Hepatocyte (in vitro differentiated cells): ENCODE measurements around the gene RBM28. TPM values are rescaled to one million over a fixed set of nuclear protein-coding genes. Genes with fewer than 3 reads are reported as not detected.

Experiments
- DNase-seq: peaks from one replicate; pipeline ENCODE4 v3.0.0-alpha.2; 2016; ENCODE audit warnings: low spot score
- H2AFZ ChIP-seq: fragments of 200-600 bp; sonication (generic); 2 replicates; pipeline ENCODE4 v1.6.0; 2016; ENCODE audit warnings: antibody characterized with exemption, mild to moderate bottlenecking
- H3K27ac ChIP-seq: fragments of 200-600 bp; sonication (generic); 2 replicates; pipeline ENCODE4 v1.5.1; 2016; ENCODE audit warnings: mild to moderate bottlenecking
- H3K27me3 ChIP-seq: fragments of 200-600 bp; sonication (generic); 2 replicates; pipeline ENCODE4 v1.6.1; 2016
- H3K36me3 ChIP-seq: fragments of 200-600 bp; sonication (generic); replicated peaks from 2 replicates; pipeline ENCODE4 v1.5.1; 2016; ENCODE audit warnings: low read depth; ENCODE audit not compliant: insufficient read depth
- H3K4me1 ChIP-seq: fragments of 200-600 bp; sonication (generic); 2 replicates; pipeline ENCODE4 v1.5.1; 2016; ENCODE audit warnings: mild to moderate bottlenecking, moderate library complexity; ENCODE audit not compliant: insufficient read depth
- H3K4me2 ChIP-seq: fragments of 200-600 bp; sonication (generic); 2 replicates; pipeline ENCODE4 v1.6.0; 2016
- H3K4me3 ChIP-seq: fragments of 200-600 bp; sonication (generic); 2 replicates; pipeline ENCODE4 v1.5.1; 2016; ENCODE audit warnings: mild to moderate bottlenecking
- H3K79me2 ChIP-seq: fragments of 200-600 bp; sonication (generic); 2 replicates; pipeline ENCODE4 v1.6.0; 2017; ENCODE audit warnings: mild to moderate bottlenecking
- H3K9me2 ChIP-seq: fragments of 200-600 bp; sonication (generic); replicated peaks from 2 replicates; pipeline ENCODE4 v1.6.0; 2017; ENCODE audit warnings: mild to moderate bottlenecking; ENCODE audit not compliant: insufficient read depth
- H3K9me3 ChIP-seq: fragments of 200-600 bp; sonication (generic); 2 replicates; pipeline ENCODE4 v1.5.1; 2016; ENCODE audit warnings: low read depth, mild to moderate bottlenecking
- H4K20me1 ChIP-seq: fragments of 200-600 bp; sonication (generic); 2 replicates; pipeline ENCODE4 v1.6.0; 2016; ENCODE audit warnings: mild to moderate bottlenecking; ENCODE audit not compliant: insufficient read depth, poor library complexity, severe bottlenecking
- EZH2 ChIP-seq: fragments of 200-600 bp; sonication (generic); IDR thresholded peaks from 2 replicates; pipeline ENCODE4 v1.6.1; 2016; ENCODE audit warnings: antibody characterized with exemption, mild to moderate bottlenecking, borderline replicate concordance
- EZH2phosphoT487 ChIP-seq: fragments of 200-600 bp; sonication (generic); IDR thresholded peaks from one replicate; pipeline ENCODE4 v1.6.1; 2018; ENCODE audit warnings: antibody characterized with exemption, mild to moderate bottlenecking, low read depth, moderate library complexity; ENCODE audit not compliant: unreplicated experiment, severe bottlenecking
- WGBS: methylation state at CpG from one replicate; pipeline ENCODE4 v1.1.6; 2016; ENCODE audit warnings: low lambda C conversion rate; ENCODE audit errors: missing lambda C conversion rate; 5-methylcytosine and 5-hydroxymethylcytosine counted together
- polyA plus RNA-seq: library from polyadenylated mRNA; unstranded; fragments of >200 nt; fragmentation: Nextera tagmentation; extraction: Ambion mirVana; gene quantifications from 2 replicates; pipeline ENCODE4 v1.2.1, GENCODE V29; 2016
- total RNA-seq: library from RNA; depleted of rRNA; stranded (reverse); fragments of >200 nt; gene quantifications from 2 replicates; pipeline ENCODE4 v1.2.3, GENCODE V29; 2014
- TF ChIP-seq, protein P1 (sequence below): fragments of 200-600 bp; sonication (generic); IDR thresholded peaks from 2 replicates; pipeline ENCODE4 v1.5.1; 2016; ENCODE audit warnings: antibody characterized with exemption, mild to moderate bottlenecking; ENCODE audit not compliant: poor library complexity

The RBM28 gene
- total and polyA plus RNA-seq, 2 experiments from 2014 or later, result 19.3 to 26.4 TPM

DNA sequence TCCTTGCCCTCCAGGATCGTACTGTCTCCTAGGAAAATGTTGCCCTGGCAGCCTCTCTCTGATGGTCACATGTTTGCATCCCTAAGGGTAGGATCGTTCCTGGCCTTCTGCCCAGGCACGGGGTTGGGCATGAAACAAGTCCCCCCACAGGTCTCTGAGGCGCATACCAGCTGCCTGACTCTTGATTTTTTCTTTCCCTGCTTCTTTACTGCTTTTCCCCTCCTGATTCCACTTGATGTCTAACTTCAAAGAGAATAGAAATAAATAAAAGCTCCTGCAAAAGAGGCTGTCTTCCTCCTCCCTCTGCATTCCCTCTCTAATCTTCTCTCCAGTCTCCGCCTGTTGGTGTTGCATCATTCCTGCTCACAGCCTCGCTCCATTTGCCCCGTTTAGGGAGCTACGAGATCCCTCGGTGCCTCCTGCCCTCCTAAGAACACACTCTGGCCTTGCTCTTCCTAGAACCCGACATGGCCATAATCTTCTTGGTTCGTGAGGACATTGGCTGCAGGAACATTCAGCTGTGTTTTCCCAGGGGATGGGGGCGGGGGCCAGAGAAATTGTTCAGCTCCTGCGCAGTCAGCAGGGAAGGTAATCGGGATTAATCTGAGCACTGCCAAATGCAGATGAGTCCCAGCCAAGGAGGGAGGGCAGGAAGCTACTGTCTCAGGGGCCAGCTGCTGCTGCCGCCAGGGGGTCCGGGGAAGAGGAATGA lies 76.7 kb downstream of the RBM28 start:
- Histone ChIP-seq H3K27me3 (no peaks in the 10 kb centered on the region), H4K20me1 (no peaks in the 10 kb centered on the region), H3K9me3 (no peaks in the 10 kb centered on the region), H3K9me2 (no peaks in the 10 kb centered on the region), H3K4me3 (no peak overlapping the region), H3K4me1 (peaks cover 22% of the 10 kb centered on the region), H3K79me2 (no peaks in the 10 kb centered on the region), H2AFZ (peak overlapping the region; percentile 37), H3K27ac (peak overlapping the region; percentile 68), H3K36me3 (no peaks in the 10 kb centered on the region), H3K4me2 (peak overlapping the region; percentile 69)
- DNase-seq, result peak; percentile 62
- 22% methylated on average over 16 of the region's 16 CpGs for WGBS
- TF ChIP-seq EZH2, result no peak
- TF ChIP-seq, protein P1, sequence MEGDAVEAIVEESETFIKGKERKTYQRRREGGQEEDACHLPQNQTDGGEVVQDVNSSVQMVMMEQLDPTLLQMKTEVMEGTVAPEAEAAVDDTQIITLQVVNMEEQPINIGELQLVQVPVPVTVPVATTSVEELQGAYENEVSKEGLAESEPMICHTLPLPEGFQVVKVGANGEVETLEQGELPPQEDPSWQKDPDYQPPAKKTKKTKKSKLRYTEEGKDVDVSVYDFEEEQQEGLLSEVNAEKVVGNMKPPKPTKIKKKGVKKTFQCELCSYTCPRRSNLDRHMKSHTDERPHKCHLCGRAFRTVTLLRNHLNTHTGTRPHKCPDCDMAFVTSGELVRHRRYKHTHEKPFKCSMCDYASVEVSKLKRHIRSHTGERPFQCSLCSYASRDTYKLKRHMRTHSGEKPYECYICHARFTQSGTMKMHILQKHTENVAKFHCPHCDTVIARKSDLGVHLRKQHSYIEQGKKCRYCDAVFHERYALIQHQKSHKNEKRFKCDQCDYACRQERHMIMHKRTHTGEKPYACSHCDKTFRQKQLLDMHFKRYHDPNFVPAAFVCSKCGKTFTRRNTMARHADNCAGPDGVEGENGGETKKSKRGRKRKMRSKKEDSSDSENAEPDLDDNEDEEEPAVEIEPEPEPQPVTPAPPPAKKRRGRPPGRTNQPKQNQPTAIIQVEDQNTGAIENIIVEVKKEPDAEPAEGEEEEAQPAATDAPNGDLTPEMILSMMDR, result peak; percentile 12

DNA sequence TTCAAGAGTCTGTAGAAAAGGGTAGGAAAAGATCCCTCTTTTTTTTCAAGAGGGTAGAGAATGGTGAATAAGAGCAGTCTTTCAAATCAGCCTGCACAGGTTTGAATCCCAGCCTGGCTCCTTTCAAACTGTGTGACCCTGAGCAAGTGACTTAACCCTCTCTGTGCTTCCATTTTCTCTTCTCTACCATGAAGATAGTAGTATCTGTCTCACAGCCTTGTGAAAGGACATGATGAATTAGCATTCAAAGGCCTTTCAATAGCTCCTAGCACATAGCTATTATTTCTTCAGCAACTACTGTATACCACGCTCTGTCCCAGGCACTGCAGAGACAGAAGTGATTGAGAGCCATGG lies 77.2 kb downstream of the RBM28 start:
- no peaks in the 10 kb centered on the region for H3K79me2 ChIP-seq
- no peaks in the 10 kb centered on the region for H3K9me2 ChIP-seq
- no peak for TF ChIP-seq EZH2
- peak overlapping the region; percentile 68 for H3K27ac ChIP-seq
- no peak for DNase-seq
- H3K9me3 ChIP-seq, result no peaks in the 10 kb centered on the region
- H3K4me2 ChIP-seq, result peak overlapping the region; percentile 69
- H3K4me3 ChIP-seq, result no peak overlapping the region
- H3K36me3 ChIP-seq, result no peaks in the 10 kb centered on the region
- H4K20me1 ChIP-seq, result no peaks in the 10 kb centered on the region
- peaks cover 22% of the 10 kb centered on the region for H3K4me1 ChIP-seq
- H3K27me3 ChIP-seq, result no peaks in the 10 kb centered on the region
- 83% methylated on average over 1 of the region's 1 CpG for WGBS
- H2AFZ ChIP-seq, result no peak overlapping the region

DNA sequence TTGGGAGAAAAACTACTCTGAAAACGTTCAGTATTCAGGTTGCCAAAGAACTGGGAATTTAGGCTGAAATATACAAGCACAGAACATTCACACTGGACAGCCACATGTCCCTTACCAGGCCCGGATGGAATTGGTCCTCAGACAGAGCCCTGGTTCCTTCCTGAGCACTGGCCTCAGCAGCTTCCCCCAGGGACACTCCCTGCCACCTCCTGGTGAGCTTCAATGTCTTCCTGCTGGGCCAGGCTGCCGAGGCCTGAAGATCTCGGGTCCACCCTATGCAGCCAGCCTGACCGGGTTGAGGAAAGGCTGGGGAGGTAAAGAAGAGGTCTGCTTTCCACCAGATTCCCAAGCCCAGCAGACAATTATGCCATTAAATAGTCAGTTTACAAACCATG lies 77.8 kb downstream of the RBM28 start:
- TF ChIP-seq EZH2 (no peak), EZH2phosphoT487 (no peak)
- TF ChIP-seq, protein P1, result no peak
- H3K9me2 ChIP-seq, result no peaks in the 10 kb centered on the region
- no peak for DNase-seq
- no peaks in the 10 kb centered on the region for H3K79me2 ChIP-seq
- no peaks in the 10 kb centered on the region for H4K20me1 ChIP-seq
- 60% methylated on average over 5 of the region's 5 CpGs for WGBS
- H3K36me3 ChIP-seq, result no peaks in the 10 kb centered on the region
- no peak overlapping the region for H2AFZ ChIP-seq
- no peak overlapping the region for H3K4me2 ChIP-seq
- no peaks in the 10 kb centered on the region for H3K27me3 ChIP-seq
- no peaks in the 10 kb centered on the region for H3K9me3 ChIP-seq
- no peak overlapping the region for H3K4me3 ChIP-seq
- peaks cover 22% of the 10 kb centered on the region for H3K4me1 ChIP-seq
- H3K27ac ChIP-seq, result no peak overlapping the region

DNA sequence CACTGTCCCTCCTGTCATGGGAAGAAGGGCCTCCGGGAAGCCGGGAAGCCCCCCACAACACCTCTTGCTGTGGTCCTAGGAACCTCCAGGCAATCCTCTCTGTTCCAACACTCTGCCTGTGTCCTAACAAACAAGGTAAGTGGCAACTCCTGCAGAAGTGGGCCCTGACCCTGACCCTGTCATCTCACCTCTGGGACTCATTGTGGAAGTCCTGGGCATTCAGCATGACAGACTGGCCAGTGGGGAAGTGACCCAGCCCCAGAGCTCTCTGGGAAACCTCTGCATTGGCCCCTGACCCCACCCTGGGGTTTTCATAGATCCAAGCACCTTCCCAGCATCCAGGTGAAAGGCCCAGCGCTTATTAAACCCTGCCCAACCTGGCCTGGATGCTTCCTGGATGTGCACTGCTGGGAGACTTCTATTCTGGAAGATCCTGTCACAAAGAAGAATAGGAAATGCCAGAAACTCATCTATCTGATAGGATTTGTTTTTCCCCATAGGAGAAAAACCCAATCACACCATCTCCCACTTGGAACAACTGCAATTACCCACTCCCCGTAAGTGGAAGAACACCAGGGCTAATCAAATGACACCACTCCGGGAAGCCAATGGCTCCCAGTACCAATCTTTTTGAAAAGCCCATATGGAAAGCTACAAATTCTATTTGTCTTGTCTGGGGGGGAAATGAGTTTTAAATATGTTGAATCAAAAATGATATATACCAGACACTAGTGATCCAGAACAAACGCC lies 78.4 kb downstream of the RBM28 start:
- no peak for DNase-seq
- no peak overlapping the region for H2AFZ ChIP-seq
- no peak overlapping the region for H3K27ac ChIP-seq
- 91% methylated on average over 6 of the region's 6 CpGs for WGBS
- H3K4me3 ChIP-seq, result no peak overlapping the region
- H4K20me1 ChIP-seq, result no peaks in the 10 kb centered on the region
- H3K9me3 ChIP-seq, result no peaks in the 10 kb centered on the region
- no peaks in the 10 kb centered on the region for H3K36me3 ChIP-seq
- no peak overlapping the region for H3K4me2 ChIP-seq
- H3K4me1 ChIP-seq, result peaks cover 25% of the 10 kb centered on the region
- H3K79me2 ChIP-seq, result no peaks in the 10 kb centered on the region
- H3K27me3 ChIP-seq, result no peaks in the 10 kb centered on the region
- TF ChIP-seq EZH2phosphoT487 (no peak), EZH2 (no peak)
- TF ChIP-seq, protein P1, result no peak
- no peaks in the 10 kb centered on the region for H3K9me2 ChIP-seq
